HG03139 (cell line): ENCODE data around the gene KCNJ10.
"Not testable (repeated sequence)": the region's sequence is repeated elsewhere in the genome, so short reads cannot be mapped to it uniquely, and the experiment has no call there.

Source experiments
- ATAC-seq: cut with Tn5 transposase; IDR thresholded peaks from one replicate; pipeline ENCODE4 v1.9.1; 2021; ENCODE audit not compliant: unreplicated experiment

KCNJ10 gene

DNA sequence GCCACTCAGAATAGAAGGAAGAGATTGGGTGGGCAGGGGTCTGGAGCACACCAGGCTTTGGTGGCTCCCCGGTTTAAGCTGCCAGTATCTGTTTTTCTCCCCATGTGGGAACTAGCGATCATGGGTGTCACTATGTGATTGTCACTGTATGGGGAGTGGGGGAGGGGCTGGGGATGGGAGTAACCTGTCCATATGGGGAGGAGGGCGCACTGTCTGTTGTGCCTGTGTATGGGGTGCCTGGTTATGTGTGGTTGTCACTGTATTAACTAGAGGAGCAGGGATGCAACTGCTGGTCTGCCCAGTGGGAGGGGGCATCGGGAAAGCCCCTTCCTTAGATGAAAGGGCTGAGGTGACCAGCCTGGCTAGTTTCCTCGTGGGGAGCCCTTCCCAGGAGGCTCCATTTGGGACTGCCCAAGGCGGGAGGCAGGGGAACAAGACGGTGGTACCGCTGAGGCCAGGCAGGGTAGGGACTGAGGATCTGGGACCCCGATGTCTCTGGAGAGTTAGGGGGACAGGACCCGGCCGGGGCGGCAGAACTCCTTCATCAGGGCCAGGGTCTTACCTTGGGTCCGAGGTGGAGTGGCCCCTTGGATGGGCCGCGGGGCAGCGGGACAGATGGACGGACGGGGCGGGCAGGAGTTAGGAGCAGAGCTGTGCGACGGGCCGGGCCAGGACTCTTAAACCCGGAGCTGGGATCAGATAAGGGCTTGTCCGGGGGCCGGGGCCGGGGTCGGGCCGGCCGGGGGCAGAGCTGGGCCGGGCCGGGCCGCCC is at the start of gene KCNJ10:
TSS of gene KCNJ10 (minus strand) at position 701 of the 772 bp plus-strand sequence. CDS start 27,628 bp downstream, outside the sequence.
- no peak for ATAC-seq

DNA sequence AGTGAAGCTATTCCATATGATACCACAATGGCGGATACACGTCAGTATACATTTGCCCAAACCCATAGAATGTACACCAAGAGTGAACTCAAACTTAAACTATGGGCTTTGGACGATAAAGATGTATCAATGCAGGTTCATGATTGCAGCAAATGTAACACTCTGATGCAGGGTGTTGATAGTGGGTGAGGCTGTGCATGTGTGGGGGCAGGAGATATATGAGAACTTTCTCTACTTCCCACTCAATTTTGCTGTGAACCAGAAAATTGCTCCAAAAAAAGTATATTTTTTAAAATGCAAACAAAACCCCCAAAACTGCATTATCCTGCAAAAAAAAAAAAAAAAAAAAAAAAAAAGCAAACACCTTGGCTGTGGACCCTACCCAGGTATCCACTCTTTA is 49.0 kb upstream of the KCNJ10 start:
- no peak for ATAC-seq

DNA sequence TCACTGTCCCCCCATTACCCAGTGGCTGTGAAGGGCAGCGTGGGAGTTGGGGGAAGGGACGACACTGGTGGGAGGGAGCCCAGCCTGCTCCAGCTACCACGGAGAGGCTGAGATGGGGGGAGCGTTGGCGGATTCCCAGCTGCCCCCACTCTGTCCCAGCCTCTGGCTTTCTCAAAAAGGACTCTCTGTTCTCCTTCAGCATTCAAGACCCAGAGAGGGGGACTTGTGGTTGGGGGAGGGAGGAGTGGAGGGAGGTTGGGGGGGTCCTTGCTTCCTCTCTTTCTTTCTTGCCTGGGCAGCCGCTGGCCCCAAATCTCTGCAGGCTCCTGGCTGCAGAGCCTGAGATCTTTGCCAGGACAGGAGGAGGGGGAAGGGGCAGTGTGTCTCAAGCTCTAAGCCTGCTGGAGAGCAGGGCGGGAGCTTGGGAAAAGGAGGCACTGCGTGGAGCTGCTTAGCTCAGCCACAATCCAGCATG is 47.8 kb upstream of the KCNJ10 start:
- ATAC-seq: no peak

DNA sequence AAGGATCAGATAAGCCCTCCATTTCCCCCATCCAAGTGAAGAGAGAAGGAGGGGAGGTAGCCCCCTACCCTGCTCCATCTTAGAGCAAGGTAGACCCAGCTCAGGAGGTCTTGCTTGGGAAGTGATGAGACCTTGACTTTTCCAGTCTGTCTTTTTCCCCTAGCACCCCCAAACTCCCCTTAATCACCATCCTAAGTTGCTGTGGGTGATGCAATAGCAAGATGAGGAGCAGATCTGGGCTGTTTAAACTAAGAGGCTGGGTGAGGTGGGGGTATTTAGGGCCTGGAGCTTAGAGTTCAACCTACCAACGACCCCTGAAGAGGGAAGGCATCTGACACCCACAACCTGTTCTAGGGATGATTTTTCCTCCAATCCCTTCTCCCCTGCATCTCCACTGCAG is 47.3 kb upstream of the KCNJ10 start:
- no peak for ATAC-seq

DNA sequence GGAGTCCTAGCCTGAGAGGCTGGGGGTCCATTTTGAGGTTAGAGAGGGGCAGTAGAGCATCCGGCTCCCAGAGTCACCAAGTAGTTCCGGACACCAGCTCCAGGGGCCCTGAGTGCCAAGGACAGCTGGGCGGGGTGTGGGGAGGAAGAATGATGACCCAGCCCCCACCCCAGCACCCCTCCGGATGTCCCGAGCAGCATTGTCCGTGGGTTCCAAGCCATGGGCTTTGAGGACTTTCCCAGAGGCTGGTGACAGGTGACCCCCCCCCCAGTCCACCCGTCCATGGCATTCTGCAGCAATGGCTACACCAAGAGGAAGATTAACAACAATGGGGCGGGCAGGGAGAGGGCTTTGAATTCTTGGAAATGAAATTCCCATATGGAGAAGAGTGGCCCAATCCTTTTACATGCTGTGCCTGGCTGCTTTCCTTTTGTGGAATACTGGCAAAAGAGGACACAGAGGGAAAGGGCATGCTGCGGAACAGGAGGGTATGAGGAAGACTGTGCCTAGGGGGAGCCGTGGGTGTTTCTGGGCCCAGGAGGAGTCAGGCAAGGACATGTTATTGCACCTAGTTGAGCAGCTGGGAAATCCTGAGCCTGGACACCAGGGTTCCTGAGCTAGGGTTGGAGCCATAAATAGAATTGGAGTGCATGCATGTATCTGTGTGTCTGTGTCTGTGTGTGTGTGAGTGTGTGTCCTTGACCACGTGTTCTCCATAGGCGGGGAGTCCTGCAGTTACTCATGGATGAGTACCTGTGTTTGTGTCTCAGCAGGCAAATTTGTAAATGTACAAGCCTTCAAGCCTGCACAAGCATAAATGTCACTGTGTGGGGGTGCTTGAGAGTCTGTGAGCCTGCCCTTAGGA is 46.6 kb upstream of the KCNJ10 start:
- ATAC-seq: no peak

DNA sequence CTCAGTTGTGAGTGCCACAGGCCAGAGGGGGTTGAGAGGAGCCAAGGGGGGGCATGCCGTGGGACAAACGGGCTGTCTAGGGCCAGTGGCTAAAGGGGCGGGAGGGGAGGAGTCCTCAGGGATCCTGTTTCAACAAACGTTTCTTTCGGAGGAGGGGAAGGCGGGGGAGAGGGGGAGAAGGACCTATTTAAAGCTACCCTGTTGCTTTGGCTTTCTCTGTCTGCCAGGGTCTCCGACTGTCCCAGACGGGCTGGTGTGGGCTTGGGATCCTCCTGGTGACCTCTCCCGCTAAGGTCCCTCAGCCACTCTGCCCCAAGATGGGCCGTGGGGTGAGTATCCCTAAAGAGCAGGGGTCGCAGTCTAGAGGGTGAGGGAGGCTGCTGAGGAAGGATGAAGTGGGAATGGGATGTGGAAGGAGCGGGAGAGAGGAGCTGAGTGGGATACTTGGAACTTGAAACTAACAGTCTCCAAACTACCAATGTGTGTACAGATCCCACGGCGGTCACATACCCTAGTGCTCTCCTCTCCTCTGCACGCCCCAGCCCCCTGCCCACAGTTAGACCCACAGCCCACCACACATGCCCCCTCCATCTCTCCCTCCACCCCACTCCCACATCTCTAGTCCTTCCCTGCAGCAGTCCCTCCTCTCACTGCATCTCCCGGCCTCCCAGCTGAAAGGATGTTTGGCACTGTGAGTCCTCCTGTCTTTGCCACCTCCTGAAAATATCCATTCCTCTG is 45.8 kb upstream of the KCNJ10 start, which contains the start of gene ATP1A2:
TSS of gene ATP1A2 (plus strand) at position 215 of the 738 bp plus-strand sequence. CDS start at position 318, 103 bp downstream.
- no peak for ATAC-seq

DNA sequence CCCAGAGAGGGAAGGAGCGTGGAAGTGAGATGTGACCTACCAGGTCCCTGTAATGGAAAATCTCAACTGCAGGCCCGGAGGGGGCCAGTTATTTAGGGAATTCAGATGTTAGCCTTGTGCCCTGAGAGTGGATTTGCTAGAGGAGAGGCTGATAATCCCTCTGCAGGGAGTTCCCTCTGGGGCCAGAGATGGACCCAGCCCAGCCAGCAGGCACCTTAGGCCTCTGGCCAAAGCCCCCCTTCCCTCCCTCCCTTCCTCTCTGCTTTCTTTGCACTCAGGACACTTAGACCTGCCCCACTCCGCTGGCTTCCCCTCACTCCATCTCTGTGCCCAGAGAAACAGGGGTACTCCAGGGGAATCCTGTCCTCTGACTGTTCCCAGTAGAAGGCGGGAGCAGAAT is 44.1 kb upstream of the KCNJ10 start:
- ATAC-seq: no peak

DNA sequence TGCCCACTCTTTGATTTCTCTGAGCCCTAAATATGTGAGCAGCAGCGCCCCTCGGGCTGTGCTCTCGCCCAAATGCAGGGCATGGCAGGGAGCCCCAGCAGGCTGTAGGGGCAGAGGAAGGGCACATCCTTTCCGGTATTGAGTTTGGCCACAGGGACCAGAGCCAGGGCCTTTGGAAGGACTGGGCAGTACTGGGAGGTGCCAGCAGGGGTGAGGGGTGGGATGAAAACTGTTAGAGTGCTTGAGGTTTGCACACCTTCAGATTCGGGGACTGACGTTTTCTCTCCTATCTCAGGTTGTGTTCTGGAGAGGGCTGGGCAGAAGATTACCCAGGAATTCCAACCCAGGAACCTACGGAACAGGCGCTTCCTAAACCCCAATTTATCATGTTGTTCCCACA is 43.4 kb upstream of the KCNJ10 start:
- ATAC-seq: no peak

DNA sequence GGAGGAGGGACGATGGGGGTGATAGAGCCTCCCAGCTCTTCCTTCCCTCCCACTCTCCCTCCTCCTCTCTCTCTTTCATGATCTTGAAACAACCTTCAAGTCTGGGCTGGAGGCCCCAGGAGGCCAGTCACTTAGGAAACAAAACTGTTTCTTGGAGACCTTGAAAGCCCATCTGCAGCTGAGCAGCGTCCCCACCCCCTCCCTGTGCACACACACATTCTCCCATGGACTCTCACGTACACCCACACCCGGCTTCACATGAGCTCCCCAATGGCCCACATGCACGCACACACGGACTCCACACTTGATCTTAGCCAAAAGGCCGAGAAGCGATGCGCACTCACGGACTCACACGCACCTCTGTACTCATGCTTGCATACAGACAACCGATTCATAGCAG is 42.4 kb upstream of the KCNJ10 start:
- no peak for ATAC-seq

DNA sequence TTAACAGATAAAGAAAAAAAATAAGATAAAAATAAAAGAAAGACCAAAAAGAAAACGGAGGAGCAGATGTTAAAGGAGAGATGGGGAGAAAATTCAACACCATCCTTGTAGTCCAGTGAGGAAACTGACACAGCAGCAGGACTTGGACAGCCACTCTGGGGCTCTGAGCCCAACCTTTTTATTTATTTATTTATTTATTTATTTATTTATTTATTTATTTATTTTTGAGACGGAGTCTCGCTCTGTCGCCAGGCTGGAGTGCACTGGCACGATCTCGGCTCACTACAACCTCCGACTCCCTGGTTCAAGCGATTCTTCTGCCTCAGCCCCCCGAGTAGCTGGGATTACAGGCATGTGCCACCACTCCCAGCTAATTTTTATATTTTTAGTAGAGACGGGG is 41.5 kb upstream of the KCNJ10 start:
- not testable (repeated sequence) for ATAC-seq

DNA sequence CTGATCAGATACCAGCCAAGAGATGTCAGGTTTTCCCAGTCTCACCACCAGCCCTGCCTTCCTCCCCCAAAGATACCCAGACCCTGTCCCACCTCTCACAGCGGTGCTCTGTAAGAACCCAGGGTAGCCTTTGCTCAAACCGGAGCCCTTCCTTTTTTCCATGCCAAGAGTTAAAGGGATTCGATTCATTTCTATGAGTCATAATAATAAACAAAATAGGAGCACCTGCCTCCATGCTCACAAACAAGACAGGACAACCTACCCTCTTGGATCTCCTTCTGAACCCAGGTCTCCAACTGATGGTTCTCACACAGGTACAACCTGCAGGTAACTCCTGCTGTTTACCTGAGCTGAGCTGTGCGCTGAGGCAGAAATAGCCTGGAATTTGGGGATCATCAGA is 39.7 kb upstream of the KCNJ10 start:
- no peak for ATAC-seq

DNA sequence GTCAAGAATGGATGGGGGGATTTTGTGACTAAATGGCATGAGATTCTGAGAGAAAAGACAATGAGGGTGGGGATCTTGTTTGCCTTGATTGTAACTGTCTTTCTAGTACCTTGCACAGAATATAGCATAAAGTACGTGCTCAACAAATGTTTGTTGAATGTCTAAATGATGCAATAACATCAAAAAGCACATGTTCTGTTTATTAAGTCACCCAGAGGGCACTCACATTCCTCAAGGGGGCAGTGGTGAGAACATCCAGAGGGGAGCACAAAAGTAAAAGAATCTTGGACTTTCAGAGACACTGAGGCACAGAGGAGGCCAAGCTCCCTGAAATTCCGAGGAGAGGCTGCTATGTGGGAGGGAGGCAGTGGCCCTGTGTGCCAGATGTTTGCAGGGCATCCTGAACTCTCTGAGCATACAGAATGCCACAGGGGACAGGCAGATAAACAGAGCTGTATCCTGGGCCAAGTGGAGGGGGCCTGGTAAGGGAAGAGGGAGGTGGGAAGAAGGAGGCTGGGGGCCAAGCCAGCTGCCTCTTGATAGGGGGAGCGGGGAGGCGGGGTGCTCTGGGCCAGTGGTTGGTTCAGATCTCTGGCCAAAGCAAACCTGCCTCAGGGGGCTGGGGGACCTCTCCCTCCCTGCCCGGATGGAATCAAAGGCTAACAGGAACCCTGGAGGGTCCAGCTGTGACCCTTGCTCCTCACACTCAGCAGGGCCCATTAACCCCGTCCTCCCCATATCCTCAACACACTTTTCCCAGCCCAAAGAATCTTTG is 39.1 kb upstream of the KCNJ10 start:
- no peak for ATAC-seq

DNA sequence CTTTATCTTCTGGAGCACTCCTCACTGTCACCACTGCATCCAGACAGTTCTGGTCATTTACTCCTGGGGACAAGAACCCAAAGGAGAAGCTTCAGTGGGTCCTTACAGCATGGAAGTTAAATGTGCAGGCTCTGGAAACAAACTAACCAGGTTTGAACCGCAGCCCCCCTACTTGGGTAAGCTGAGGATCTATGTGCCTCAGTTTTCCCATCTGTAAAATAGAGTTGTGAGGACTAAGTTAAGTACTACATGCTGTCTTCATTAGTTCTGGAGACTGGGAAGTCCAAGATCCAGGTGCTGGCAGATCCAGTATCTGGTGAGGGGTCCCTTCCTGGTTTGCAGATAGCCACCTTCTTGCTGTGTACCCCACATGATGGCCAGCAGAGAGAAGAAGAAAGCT is 37.6 kb upstream of the KCNJ10 start:
- no peak for ATAC-seq

DNA sequence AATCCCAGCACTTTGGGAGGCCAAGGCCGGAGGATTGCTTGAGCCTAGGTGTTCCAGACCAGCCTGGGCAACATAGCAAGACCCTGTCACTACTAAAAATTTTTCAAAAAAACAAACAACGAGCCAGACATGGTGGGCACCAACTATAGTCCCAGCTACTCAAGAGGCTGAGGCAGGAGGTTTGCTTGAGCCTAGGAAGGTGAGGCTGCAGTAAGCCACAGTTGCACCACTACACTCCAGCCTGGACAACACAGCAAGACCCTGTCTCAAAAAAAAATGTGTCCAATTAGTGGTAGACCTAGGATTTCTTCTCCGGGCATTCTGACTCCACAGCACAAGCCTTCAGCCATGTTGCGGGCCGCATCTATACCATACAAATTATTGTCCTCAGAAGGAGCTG is 35.2 kb upstream of the KCNJ10 start:
- no peak for ATAC-seq

DNA sequence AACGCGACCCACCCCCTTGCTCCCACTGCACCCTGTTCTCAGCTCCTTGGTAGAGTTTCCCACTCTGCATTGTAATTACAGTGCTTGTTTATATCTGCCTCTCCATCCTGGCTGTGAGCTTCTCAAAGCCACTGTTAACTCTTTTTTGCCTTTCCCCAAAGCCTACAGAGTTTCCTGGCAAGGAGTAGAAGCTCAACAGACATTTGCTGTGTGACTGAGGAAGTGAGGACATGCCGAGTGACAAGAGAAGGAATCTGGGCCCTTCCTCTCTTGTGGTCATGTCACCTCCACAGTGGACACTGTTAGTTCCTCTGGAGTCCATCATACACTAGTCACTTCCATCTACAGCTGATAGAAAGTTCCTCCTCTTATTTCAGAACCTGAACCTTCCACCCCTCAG is 34.5 kb upstream of the KCNJ10 start:
- ATAC-seq: no peak

DNA sequence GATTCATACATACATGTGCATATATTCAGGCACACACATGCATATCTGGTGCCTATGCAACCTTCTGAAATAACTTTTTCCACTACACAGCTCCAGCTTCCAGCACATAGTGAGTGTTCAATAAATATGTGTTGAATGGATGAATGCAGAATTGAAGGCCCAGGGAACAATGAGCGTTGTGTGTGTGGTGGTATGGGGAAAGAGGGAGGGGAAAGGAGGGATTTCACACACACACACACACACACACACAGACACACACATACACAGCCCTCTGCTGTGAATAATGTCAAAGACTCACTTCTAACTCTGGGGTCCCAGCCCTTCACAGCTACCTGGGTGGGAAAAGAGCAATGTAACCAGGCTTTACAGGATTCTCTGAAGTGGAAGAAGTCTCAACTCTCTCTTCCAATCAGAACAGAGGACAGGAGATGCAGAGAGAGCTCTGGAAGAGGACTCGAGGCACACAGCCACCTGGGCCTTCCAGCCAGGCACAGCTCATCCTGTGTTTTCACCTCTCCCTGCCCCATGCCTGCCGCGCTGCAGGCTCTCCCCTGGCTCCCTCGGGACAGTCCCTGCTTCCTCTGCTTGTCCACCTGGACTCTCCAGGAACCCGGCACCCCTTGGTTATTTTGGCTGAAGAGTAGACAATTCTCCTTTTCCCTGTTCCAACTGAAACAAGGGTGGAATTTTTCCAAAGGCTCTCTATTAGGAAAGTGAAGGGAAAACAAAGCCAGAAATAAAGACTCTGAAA is 33.9 kb upstream of the KCNJ10 start:
- no peak for ATAC-seq

DNA sequence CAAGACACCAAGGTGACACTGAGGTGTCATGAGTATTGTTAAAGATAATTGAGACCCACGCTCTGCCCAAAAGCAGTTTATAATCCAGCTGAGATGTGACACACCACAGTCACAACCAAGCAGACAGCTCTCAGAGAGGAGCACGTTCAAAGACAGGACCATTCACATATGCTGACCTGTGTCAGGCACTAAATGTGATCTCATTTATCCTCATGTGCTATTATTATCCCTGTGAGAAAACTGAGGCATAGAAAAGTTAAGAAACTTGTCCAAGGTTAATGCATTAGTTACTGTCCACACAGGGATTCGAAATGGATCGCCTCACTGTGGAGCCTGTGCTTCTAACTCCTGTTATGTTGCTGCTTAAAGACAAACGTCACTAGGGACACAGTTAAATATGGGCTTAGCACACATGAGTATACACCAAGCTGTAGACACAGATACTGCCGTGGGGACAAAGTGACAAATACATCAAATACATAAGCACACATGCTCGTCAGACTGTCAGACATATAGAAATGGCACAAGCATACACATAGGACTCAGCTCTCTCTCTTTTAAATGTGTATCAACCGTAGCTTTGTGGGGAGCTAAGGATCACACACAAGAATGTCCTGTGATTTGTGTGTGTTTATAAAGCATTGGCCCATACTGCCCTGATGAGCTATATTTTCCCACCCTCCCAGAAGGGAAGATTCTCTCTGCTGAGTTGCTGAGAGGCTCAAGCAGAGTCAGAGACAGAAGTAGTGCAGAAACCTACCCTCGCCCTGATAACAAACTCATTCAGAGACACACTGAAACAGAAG is 32.0 kb upstream of the KCNJ10 start:
- no peak for ATAC-seq

DNA sequence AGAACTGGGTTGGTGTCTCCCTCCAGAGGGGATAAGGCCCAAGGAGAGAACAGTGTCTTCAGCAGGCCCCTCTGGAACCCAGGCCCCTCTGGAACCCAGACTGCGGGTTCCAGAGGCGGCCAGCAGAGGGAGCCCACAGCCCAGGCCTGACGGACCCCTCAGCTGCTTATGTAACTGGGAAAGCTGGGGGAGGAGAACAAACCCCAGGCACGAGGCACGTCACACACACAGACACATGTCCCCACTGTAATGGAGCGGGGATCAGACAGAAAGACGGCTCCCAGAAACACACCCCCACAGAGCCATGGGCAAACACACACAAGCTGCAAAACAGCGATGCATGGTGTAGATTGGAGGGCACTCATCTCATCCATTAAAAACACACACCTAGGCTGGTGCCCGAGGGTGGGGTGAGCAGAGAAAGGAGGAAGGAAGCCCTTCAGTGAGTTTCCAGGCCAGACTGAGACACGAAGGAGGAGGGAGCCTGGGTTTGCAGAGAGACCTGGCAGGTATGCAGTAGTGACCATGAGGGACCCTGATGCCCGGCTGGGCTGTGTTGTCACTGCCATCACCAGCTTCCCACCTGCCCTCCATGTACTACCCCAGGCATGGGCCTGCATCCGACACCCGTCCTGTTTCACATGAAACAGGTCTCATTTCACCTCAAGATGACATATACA is 31.2 kb upstream of the KCNJ10 start:
- no peak for ATAC-seq
